ENCODE results near the gene SNAP29. TPM values are rescaled to one million over a fixed set of nuclear protein-coding genes. Genes with fewer than 3 reads are reported as not detected.
"Not testable (repeated sequence)": the region's sequence is repeated elsewhere in the genome, so short reads cannot be mapped to it uniquely, and the experiment has no call there.

SNAP29 gene
- total RNA-seq, 1 donor from 2014 or later, result 24.3 TPM

DNA sequence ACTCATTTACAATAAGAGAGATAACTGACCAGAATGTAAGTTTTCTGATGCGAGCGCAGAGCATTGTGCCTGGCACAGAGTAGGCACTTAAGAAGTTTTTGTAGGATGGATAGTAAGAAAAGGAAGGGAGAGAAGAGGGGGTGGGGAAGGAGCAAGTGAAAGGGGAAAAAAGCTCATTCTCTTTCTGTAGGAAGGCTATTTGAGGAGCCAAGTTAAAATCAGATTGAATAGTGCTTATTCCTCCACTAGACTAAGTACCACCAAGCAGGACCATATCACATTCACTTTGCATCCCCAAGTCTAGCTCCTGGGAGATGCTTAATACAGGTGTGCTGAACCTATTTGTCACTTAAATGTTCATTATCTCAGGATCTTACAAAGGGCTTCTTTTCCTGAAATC, 44.3 kb downstream of the SNAP29 start:
- ATAC-seq (no peak), DNase-seq (no peak)
- no peaks in the 10 kb centered on the region for H3K36me3 ChIP-seq
- no peak overlapping the region for H3K27ac ChIP-seq
- intact Hi-C loops (cut with DNase I), result no loop called here
- H3K4me3 ChIP-seq, result no peak overlapping the region
- H3K9me3 ChIP-seq, result no peaks in the 10 kb centered on the region
- TF ChIP-seq, protein P1, sequence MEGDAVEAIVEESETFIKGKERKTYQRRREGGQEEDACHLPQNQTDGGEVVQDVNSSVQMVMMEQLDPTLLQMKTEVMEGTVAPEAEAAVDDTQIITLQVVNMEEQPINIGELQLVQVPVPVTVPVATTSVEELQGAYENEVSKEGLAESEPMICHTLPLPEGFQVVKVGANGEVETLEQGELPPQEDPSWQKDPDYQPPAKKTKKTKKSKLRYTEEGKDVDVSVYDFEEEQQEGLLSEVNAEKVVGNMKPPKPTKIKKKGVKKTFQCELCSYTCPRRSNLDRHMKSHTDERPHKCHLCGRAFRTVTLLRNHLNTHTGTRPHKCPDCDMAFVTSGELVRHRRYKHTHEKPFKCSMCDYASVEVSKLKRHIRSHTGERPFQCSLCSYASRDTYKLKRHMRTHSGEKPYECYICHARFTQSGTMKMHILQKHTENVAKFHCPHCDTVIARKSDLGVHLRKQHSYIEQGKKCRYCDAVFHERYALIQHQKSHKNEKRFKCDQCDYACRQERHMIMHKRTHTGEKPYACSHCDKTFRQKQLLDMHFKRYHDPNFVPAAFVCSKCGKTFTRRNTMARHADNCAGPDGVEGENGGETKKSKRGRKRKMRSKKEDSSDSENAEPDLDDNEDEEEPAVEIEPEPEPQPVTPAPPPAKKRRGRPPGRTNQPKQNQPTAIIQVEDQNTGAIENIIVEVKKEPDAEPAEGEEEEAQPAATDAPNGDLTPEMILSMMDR (IDR thresholded peaks at IDR 0.05), result no peak
- no peaks in the 10 kb centered on the region for H3K27me3 ChIP-seq
- H3K4me1 ChIP-seq, result no peaks in the 10 kb centered on the region

DNA sequence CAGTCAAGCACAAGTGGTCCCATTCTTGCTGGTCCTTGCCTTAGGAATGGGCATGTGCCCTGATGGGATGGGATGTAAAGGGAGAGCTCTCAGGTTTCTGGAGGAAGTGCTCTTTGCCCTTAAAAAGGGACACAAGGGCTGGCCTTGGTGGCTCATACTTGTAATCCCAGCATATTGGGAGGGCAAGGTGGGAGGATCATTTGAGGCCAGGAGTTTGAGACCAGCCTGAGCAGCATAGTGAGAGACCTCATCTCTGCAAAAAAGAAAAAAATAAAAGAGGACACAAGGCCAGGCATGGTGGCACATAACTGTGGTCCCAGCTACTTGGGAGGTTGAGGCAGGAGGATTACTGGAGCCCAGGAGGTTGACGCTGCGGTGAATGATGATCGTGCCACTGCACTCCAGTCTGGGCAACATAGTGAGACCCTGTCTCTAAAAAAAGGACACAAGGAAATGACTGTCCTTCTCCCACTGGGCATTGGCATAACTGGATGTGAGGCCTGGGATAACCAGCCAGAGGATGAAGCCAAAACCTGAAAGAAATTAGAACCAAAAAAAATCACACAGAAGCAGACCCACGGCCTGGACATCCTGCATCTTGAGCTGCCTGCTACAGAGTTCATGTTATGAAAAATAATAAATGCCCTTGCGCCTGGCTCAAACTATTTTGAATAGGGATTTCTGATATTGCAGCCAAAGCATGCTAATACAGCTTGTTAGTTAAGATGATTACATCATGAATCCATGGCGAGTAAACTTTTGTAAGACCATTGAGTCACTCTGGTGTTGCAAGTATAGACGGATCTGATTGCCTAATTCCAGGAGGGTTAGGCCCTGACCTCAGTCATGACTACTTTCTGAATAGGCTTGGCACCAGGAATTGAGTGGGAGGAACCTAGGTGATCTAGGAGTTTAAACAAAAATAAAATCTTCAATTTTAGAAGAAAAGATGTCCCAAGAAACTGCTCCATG, 45.5 kb downstream of the SNAP29 start:
- Histone ChIP-seq H3K4me3 (no peak overlapping the region), H3K4me1 (no peaks in the 10 kb centered on the region), H3K36me3 (no peaks in the 10 kb centered on the region), H3K9me3 (no peaks in the 10 kb centered on the region), H3K27ac (no peak overlapping the region), H3K27me3 (no peaks in the 10 kb centered on the region)
- ATAC-seq (peak; percentile 91), DNase-seq (no peak)
- intact Hi-C loops (cut with DNase I), result no loop called here
- TF ChIP-seq, protein P1 (IDR thresholded peaks at IDR 0.05), result no peak

DNA sequence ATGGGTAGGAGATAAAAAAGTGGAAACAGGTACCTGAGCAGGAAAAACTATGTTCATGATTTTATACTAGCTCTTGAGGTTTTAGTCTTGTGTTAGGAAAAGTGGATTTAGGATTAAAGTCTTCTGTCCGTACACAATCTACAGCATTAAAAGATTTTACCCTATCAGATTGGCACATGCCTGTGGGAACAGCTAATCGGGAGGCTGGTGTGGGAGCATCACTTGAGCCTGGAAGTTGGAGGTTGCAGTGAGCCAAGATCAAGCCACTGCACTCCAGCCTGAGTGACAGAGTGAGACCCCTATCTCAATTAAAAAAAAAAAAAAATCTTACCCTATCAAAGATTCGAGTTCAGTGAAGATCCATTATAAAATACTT, 46.2 kb downstream of the SNAP29 start:
- intact Hi-C loops (cut with DNase I), result no loop called here
- Histone ChIP-seq H3K4me3 (no peak overlapping the region), H3K4me1 (no peaks in the 10 kb centered on the region), H3K36me3 (no peaks in the 10 kb centered on the region), H3K27ac (no peak overlapping the region), H3K27me3 (no peaks in the 10 kb centered on the region), H3K9me3 (no peaks in the 10 kb centered on the region)
- TF ChIP-seq, protein P1 (IDR thresholded peaks at IDR 0.05), result no peak
- no peak for DNase-seq
- no peak for ATAC-seq

DNA sequence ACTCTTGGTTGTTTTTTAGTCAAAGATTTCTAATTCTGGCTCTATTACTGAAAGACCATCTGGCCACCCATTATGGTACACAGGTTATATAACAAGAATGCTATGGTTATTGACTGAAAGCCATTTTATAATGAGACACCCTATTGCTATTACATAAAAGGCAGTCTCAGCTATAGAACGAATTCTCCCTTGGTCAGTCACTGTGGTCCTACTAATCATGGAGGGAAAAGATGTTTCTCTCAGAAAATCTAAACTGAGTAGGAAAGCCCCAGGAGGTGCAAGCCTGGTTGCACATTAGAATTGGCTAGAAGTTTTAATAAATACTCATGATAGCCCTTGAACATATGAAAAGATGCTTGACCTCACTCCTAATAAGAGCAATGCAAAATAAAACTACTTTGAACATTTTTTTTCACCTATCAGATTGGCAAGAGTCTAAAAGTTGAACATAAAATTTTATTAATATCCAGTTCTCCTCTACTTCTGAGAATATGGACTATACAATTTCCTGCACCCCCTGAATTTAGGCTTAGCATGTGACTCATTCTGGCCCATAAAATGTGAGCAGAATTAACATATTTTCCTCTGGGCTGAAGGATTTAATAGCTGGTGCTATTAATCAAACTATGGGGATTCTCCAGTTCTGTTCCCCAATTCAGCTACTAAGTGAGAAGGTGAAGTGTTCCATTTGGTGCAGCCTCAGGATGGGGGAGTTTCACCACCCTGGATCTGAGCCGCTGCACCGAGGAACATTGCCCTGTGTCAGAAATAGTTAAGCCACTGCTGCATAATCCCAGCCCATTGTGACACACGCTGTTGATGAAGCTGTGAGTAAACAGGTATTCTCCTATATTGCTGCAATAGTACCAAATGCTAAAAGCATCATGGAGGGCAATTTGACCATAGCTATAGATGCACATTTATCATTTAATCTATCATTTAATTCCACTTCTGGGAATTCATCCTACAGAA, 46.9 kb downstream of the SNAP29 start:
- no peak overlapping the region for H3K27ac ChIP-seq
- H3K4me3 ChIP-seq, result no peak overlapping the region
- ATAC-seq (no peak), DNase-seq (peak; percentile 10)
- no peaks in the 10 kb centered on the region for H3K36me3 ChIP-seq
- no peaks in the 10 kb centered on the region for H3K9me3 ChIP-seq
- TF ChIP-seq, protein P1 (IDR thresholded peaks at IDR 0.05), result no peak
- H3K4me1 ChIP-seq, result no peaks in the 10 kb centered on the region
- intact Hi-C loops (cut with DNase I), result no loop called here
- H3K27me3 ChIP-seq, result no peaks in the 10 kb centered on the region

DNA sequence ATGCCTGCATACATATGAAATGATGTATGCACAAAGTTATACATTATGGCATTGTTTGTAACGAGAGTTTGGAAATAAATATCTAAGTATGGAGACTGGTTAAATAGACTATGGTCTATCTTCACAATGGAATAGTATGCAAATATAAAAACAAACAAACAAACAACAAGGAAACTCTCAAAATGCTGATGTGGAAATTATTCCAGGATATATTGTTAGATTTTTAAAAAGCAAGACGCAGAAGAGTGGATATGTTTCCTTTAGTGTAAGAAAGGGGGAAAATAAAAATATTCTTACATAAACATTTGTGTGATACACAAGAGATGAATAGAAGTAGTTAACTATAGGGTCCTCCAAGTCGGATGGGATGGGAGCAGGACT, 47.6 kb downstream of the SNAP29 start:
- Histone ChIP-seq H3K4me1 (no peaks in the 10 kb centered on the region), H3K27me3 (no peaks in the 10 kb centered on the region), H3K4me3 (no peak overlapping the region), H3K9me3 (no peaks in the 10 kb centered on the region), H3K36me3 (no peaks in the 10 kb centered on the region), H3K27ac (no peak overlapping the region)
- intact Hi-C loops (cut with DNase I), result no loop called here
- TF ChIP-seq, protein P1 (IDR thresholded peaks at IDR 0.05), result no peak
- ATAC-seq (no peak), DNase-seq (no peak)

DNA sequence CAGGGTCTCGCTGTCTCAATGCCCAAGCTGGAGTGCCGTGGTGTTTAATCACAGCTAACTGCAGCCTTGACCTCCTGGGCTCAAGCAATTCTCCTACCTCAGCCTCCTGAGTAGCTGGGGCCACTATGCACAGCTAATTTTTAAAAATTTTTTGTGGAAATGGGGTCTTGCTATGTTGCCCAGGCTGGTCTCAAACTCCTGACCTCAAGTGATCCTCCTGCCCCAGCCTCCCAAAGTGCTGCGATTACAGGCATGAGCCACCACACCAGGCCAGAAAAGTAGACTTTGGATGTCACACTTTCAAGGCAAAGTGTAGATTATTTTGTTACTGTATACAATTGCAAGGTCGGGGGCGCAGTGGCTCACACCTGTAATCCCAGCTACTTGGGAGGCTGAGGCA, 49.9 kb downstream of the SNAP29 start:
- H3K27me3 ChIP-seq; intact Hi-C loops (cut with DNase I); ATAC-seq; H3K4me3 ChIP-seq; H3K27ac ChIP-seq; H3K4me1 ChIP-seq; DNase-seq; H3K36me3 ChIP-seq; H3K9me3 ChIP-seq: not testable (repeated sequence)
